Mesothelial cell of epicardium (in vitro differentiated cells): ENCODE measurements around the gene FAM184A. TPM values are rescaled to one million over a fixed set of nuclear protein-coding genes. Genes with fewer than 3 reads are reported as not detected.

Source experiments
- DNase-seq, 2 experiments: peaks; one replicate each; pipeline ENCODE4 v3.0.0; 2021; ENCODE audit warnings: low spot score in 2 of 2; ENCODE audit not compliant: unreplicated experiment in 2 of 2
- H3K27ac Mint-ChIP-seq: 2 replicates; pipeline ENCODE4 v1.8.0; 2021; ENCODE audit warnings: mixed read lengths
- H3K27me3 Mint-ChIP-seq: 2 replicates; pipeline ENCODE4 v1.8.0; 2021; ENCODE audit warnings: low read depth, mixed read lengths
- H3K36me3 Mint-ChIP-seq: 2 replicates; pipeline ENCODE4 v1.8.0; 2021; ENCODE audit warnings: mixed read lengths
- H3K4me1 Mint-ChIP-seq: 2 replicates; pipeline ENCODE4 v1.8.0; 2021; ENCODE audit warnings: mixed read lengths
- H3K4me3 Mint-ChIP-seq: 2 replicates; pipeline ENCODE4 v1.8.0; 2021; ENCODE audit warnings: mild to moderate bottlenecking, moderate library complexity, mixed read lengths
- H3K9me3 Mint-ChIP-seq: 2 replicates; pipeline ENCODE4 v1.8.0; 2021; ENCODE audit warnings: mixed read lengths
- total RNA-seq: library from RNA; stranded (reverse); gene quantifications from 3 replicates; pipeline ENCODE4 v1.2.1, GENCODE V29; 2021
- TF ChIP-seq, protein P1 (sequence below): fragments of 200-600 bp; sonication (generic); IDR thresholded peaks from one replicate; pipeline ENCODE4 v1.5.0; 2021; ENCODE audit warnings: antibody characterized with exemption; ENCODE audit not compliant: unreplicated experiment

Gene FAM184A
- total RNA-seq, 1 donor from 2014 or later: 4.1 TPM

GRCh38 chr6:119067091-119067490, 11.4 kb downstream of the FAM184A start:
- no peak overlapping the region for H3K27ac Mint-ChIP-seq
- no peaks in the 10 kb centered on the region for H3K36me3 Mint-ChIP-seq
- no peaks in the 10 kb centered on the region for H3K9me3 Mint-ChIP-seq
- TF ChIP-seq, protein P1, sequence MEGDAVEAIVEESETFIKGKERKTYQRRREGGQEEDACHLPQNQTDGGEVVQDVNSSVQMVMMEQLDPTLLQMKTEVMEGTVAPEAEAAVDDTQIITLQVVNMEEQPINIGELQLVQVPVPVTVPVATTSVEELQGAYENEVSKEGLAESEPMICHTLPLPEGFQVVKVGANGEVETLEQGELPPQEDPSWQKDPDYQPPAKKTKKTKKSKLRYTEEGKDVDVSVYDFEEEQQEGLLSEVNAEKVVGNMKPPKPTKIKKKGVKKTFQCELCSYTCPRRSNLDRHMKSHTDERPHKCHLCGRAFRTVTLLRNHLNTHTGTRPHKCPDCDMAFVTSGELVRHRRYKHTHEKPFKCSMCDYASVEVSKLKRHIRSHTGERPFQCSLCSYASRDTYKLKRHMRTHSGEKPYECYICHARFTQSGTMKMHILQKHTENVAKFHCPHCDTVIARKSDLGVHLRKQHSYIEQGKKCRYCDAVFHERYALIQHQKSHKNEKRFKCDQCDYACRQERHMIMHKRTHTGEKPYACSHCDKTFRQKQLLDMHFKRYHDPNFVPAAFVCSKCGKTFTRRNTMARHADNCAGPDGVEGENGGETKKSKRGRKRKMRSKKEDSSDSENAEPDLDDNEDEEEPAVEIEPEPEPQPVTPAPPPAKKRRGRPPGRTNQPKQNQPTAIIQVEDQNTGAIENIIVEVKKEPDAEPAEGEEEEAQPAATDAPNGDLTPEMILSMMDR: no peak
- no peaks in the 10 kb centered on the region for H3K27me3 Mint-ChIP-seq
- no peak overlapping the region for H3K4me3 Mint-ChIP-seq
- DNase-seq: no peak
- H3K4me1 Mint-ChIP-seq: no peaks in the 10 kb centered on the region

DNA sequence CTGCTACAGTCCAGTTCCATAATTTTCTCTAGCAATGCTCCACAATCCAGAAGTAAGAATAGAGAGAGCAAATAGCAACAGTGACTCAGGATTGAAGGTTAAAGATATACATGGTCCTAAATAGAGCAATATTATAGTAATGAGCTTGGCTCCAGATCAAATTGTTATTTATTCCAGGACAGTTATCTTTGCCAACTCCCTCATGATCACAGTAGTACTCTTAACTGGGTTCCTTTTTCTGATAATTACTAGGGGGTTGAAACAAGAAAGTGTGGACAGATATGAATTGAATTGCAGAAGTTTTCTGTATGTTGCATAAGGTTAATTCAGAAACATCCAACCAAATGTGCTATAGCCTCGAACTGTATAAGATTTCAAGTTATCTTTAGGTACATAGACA, 11.9 kb downstream of the FAM184A start:
- no peaks in the 10 kb centered on the region for H3K9me3 Mint-ChIP-seq
- no peak overlapping the region for H3K27ac Mint-ChIP-seq
- TF ChIP-seq, protein P1: no peak
- DNase-seq: no peak
- no peak overlapping the region for H3K4me3 Mint-ChIP-seq
- no peaks in the 10 kb centered on the region for H3K27me3 Mint-ChIP-seq
- no peaks in the 10 kb centered on the region for H3K36me3 Mint-ChIP-seq
- no peaks in the 10 kb centered on the region for H3K4me1 Mint-ChIP-seq

DNA sequence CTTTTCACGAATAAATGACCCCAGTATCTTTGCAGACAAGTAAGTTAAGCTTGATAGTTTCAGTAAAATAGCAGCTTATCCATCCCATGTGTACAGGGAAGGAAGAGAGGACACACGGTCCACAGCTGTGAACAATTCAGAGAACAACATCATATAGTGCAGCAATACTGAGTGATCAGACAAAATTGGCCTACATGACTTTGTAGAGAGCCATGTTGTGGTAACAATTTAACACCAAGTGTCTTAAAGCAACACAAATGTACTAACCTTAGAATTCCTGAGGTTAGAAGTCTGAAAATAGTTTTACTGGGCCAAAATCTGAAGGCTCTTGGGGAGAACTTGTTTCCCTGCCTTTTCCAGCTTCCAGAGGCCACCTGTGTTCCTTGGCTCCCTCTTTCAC, 12.5 kb downstream of the FAM184A start:
- Mint-ChIP-seq H3K27ac (no peak overlapping the region), H3K4me3 (no peak overlapping the region), H3K4me1 (no peaks in the 10 kb centered on the region), H3K9me3 (peaks cover under 1% of the 10 kb centered on the region), H3K27me3 (no peaks in the 10 kb centered on the region), H3K36me3 (no peaks in the 10 kb centered on the region)
- TF ChIP-seq, protein P1: no peak
- DNase-seq: no peak

DNA sequence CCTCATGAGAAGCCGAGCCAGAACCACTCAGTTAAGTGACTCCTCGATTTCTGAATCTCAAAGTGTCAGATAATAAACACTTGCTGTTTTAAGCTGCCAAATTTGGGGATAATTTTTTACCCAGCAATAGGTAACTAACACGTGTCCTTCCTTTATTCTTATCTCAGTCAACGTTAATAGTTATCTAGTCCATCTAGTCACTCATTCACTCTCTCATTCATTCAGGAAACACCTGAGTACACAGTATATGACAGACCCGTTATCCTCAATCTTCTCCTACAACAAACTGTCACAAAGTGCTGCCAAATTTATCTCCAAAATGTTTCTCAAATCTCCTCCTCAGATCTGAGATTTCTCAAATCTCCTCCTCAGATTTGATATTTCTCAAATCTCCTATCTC, 13.1 kb downstream of the FAM184A start:
- Mint-ChIP-seq H3K4me3 (no peak overlapping the region), H3K27ac (no peak overlapping the region), H3K9me3 (peaks cover 3% of the 10 kb centered on the region), H3K36me3 (no peaks in the 10 kb centered on the region), H3K4me1 (no peaks in the 10 kb centered on the region), H3K27me3 (no peaks in the 10 kb centered on the region)
- DNase-seq: no peak
- TF ChIP-seq, protein P1: no peak

DNA sequence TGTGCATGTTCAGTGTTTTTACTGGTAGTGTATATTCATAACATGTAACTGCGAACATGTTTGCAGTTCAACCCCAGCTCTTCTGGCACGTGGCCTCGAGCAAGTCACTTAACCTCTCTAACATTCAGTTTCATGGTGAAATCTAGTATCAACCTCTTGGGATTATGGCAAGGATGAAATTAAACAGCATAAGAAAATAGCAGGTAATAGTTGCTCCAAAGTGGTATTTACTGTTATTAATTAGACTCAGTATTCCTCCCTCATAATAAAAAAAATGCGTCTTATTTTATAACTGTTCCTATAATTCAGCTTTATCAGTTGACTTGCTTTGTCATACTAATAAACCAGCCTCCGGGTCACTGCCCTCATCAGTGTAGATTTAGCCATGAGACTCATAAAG, 15.0 kb downstream of the FAM184A start:
- Mint-ChIP-seq H3K27ac (no peak overlapping the region), H3K4me3 (no peak overlapping the region), H3K9me3 (peaks cover 3% of the 10 kb centered on the region), H3K4me1 (no peaks in the 10 kb centered on the region), H3K27me3 (no peaks in the 10 kb centered on the region), H3K36me3 (no peaks in the 10 kb centered on the region)
- DNase-seq: no peak
- TF ChIP-seq, protein P1: no peak

DNA sequence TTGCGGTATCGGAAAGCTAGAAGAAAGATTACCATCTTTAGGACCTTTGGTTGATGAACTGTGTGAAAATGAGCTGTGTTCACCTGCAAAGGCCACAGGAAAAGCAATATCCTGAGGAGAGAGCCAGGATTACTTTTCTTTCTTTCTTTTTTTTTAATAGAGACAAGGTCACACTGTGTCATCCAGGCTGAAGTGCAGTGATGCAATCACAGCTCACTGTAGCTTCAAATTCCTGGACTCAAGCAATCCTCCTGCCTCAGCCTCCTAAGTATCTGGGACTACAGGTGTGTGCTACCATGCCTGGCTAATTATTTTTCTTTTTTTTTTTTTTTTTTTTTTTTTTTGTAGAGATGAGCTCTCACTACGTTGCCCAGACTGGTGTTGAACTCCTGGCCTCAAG, 17.2 kb downstream of the FAM184A start:
- DNase-seq: no peak
- Mint-ChIP-seq H3K4me3 (no peak overlapping the region), H3K27me3 (no peaks in the 10 kb centered on the region), H3K36me3 (no peaks in the 10 kb centered on the region), H3K9me3 (peaks cover 3% of the 10 kb centered on the region), H3K4me1 (no peaks in the 10 kb centered on the region), H3K27ac (no peak overlapping the region)
- TF ChIP-seq, protein P1: no peak
